SU-DHL-6 (cell line): Measurements from ENCODE around the gene EHBP1L1.

Experiments used
- EZH2phosphoT487 ChIP-seq: fragments of 200-600 bp; sonication (generic), shearing (Covaris generic); conservative IDR thresholded peaks from 2 replicates; pipeline ENCODE4 v1.6.1; 2018; ENCODE audit warnings: mild to moderate bottlenecking, antibody characterized with exemption, low read length, moderate library complexity, mixed read lengths
- TF ChIP-seq, protein P1 (sequence below): fragments of 200-600 bp; sonication (generic); IDR thresholded peaks from one replicate; pipeline ENCODE4 v1.5.1; 2017; ENCODE audit warnings: antibody characterized with exemption, mild to moderate bottlenecking, low read length, moderate library complexity; ENCODE audit not compliant: insufficient read depth, poor library complexity, severe bottlenecking

DNA sequence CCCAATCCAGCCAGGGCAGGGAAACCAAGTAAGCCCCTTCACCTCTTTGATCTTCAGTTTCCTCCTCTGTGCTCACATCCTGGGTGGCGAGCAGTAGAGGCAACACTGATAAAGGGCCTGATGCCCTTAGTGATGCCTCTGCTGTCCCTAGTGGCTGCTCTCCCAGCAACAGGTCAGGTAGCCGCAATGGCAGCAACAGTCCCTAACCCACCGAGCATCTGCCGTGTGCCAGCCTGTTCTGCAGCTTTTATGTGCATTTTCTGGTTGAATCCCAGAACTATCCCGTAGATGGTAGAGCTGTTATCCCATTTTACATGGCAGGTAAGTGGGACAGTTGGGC, 45.7 kb upstream of the EHBP1L1 start:
- TF ChIP-seq, protein P1, sequence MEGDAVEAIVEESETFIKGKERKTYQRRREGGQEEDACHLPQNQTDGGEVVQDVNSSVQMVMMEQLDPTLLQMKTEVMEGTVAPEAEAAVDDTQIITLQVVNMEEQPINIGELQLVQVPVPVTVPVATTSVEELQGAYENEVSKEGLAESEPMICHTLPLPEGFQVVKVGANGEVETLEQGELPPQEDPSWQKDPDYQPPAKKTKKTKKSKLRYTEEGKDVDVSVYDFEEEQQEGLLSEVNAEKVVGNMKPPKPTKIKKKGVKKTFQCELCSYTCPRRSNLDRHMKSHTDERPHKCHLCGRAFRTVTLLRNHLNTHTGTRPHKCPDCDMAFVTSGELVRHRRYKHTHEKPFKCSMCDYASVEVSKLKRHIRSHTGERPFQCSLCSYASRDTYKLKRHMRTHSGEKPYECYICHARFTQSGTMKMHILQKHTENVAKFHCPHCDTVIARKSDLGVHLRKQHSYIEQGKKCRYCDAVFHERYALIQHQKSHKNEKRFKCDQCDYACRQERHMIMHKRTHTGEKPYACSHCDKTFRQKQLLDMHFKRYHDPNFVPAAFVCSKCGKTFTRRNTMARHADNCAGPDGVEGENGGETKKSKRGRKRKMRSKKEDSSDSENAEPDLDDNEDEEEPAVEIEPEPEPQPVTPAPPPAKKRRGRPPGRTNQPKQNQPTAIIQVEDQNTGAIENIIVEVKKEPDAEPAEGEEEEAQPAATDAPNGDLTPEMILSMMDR: no peak
- TF ChIP-seq EZH2phosphoT487: no peak
